ENCODE measurements around the gene APMAP.

APMAP gene

DNA sequence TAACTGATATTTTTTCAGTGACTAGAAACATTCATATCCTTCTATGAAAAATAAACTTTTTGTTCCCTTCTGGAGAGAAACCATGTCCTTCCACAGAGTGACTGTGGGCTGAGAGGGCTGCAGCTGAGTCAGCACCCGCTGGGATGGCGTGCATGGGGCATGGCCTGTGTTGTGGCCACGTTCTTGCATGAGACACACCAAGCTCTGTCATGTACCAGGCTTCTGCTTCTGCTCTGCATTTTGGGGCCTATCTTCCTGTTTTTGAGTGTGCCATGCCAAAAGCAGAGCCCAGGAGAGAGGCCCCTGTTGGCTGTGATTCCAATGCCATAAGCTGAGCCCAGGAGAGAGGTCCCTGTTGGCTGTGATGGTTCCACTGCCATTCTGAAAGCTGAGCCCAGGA, 10.8 kb downstream of the APMAP start:
- H2AFZ ChIP-seq (ENCODE audit: low read depth, low read length): no peak overlapping the region
- peaks cover 52% of the 10 kb centered on the region for H3K36me3 ChIP-seq (replicated peaks; ENCODE audit: low read depth, low read length)
- no peak overlapping the region for H3K27ac ChIP-seq (ENCODE audit: low read length)
- H3K4me3 ChIP-seq (ENCODE audit: low read length): no peak overlapping the region
- H3K79me2 ChIP-seq (ENCODE audit: low read length): peaks cover 47% of the 10 kb centered on the region
- no peaks in the 10 kb centered on the region for H3K27me3 ChIP-seq (ENCODE audit: low read depth, low read length)
- H3K4me1 ChIP-seq (ENCODE audit: low read length): no peaks in the 10 kb centered on the region
- peaks cover 1% of the 10 kb centered on the region; the same call in 1 of the 2 replicates for H3K9me3 ChIP-seq (ENCODE audit: insufficient read depth, low read length)
- no peak overlapping the region for H3K4me2 ChIP-seq (ENCODE audit: low read length)
- H3K9ac ChIP-seq (ENCODE audit: low read length): no peak overlapping the region
- TF ChIP-seq EZH2phosphoT487 (IDR thresholded peaks at IDR 0.05; ENCODE audit: low read depth) (no peak), CTCF (IDR thresholded peaks at IDR 0.05; ENCODE audit: low read depth, low read length) (no peak)
- H4K20me1 ChIP-seq (ENCODE audit: insufficient read depth, low read length): 0 out of 2 replicates have a peak, but pooled peaks cover 6% of the 10 kb centered on the region

DNA sequence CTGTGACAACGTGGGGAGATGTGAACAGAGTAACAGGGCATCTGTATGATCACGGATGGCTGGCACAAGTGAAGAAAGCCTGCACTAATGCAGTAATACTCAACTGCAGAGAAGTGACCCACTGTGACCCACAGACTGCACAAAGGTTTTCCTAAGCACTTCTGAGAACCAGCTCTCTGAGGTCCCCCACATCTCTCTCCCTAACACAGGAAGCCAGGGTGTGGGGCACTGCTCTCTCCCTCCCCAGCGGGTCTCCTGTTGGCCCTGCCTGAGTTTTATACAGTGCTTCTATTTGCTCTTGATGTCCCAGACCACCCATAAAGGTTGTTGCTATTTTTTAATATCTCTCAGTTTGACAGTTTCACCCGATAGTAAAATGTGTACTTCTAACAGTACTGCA, 11.3 kb downstream of the APMAP start:
- TF ChIP-seq CTCF (IDR thresholded peaks at IDR 0.05; ENCODE audit: low read depth, low read length) (no peak), EZH2phosphoT487 (IDR thresholded peaks at IDR 0.05; ENCODE audit: low read depth) (no peak)
- peaks cover 46% of the 10 kb centered on the region for H3K79me2 ChIP-seq (ENCODE audit: low read length)

GRCh38 chr20:24980291-24981053, 12.1 kb downstream of the APMAP start:
- TF ChIP-seq CTCF (IDR thresholded peaks at IDR 0.05; ENCODE audit: low read depth, low read length) (no peak), EZH2phosphoT487 (IDR thresholded peaks at IDR 0.05; ENCODE audit: low read depth) (no peak)
- Histone ChIP-seq H3K4me3 (ENCODE audit: low read length) (no peak overlapping the region), H3K36me3 (replicated peaks; ENCODE audit: low read depth, low read length) (peaks cover 65% of the 10 kb centered on the region)

More for the DNA sequence above, 11.3 kb downstream of the APMAP start:
- H3K27ac ChIP-seq (ENCODE audit: low read length): no peak overlapping the region
- H4K20me1 ChIP-seq (ENCODE audit: insufficient read depth, low read length): 0 out of 2 replicates have a peak, but pooled peaks cover 6% of the 10 kb centered on the region
- H3K4me1 ChIP-seq (ENCODE audit: low read length): no peaks in the 10 kb centered on the region
- H3K36me3 ChIP-seq (replicated peaks; ENCODE audit: low read depth, low read length): peaks cover 57% of the 10 kb centered on the region
- no peak overlapping the region for H3K4me3 ChIP-seq (ENCODE audit: low read length)
- H3K27me3 ChIP-seq (ENCODE audit: low read depth, low read length): no peaks in the 10 kb centered on the region
- H3K9ac ChIP-seq (ENCODE audit: low read length): no peak overlapping the region
- H3K4me2 ChIP-seq (ENCODE audit: low read length): no peak overlapping the region
- H3K9me3 ChIP-seq (ENCODE audit: insufficient read depth, low read length): peaks cover 6% of the 10 kb centered on the region
- H2AFZ ChIP-seq (ENCODE audit: low read depth, low read length): no peak overlapping the region

DNA sequence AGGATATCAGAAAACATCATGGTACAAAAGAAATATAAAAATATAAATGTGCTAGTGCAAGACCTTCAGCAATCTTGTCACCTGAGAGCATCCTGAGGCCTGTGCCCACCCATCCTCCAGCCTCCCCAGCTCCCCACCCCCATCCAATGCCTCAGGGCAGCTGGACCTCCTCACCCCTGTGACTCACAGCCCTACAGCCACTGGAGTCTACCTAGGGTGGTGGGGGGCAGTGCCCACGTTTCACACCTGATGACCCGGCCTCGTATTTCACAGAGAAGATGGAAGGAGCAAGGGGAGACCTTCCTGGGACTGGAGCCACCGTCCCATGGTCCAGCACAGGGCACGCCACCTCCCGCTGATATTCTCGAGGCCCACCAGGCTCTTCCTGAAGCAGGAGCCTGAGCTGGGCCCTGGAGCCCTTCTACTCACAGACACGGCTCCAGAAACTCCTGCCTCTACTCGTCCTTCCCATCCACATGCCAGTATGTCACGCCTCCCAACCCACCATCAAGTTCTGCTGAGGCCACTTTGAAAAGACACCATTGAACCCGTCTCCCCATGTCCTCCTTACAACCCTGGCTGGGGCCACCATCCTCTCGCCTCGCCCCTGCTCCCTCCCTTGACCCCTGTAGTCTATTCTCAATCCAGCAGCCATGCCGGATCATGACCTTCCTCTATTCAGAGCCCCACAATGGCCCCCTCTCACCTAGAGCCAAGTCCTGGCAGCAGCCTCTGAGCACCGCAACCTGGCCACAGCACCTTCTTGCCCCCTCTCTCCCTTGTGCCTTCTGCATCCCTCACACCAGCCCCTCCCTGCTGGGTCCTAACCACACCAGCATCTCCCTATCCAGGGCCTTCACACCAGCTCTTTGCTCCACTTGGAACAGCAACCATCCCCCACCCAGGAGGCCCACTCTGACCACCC, 13.3 kb downstream of the APMAP start:
- no peaks in the 10 kb centered on the region for H3K27me3 ChIP-seq (ENCODE audit: low read depth, low read length)
- H3K36me3 ChIP-seq (replicated peaks; ENCODE audit: low read depth, low read length): peaks cover 65% of the 10 kb centered on the region
- no peak overlapping the region for H3K27ac ChIP-seq (ENCODE audit: low read length)
- H3K79me2 ChIP-seq (ENCODE audit: low read length): peaks cover 27% of the 10 kb centered on the region
- no peak overlapping the region for H3K4me2 ChIP-seq (ENCODE audit: low read length)
- no peaks in the 10 kb centered on the region for H4K20me1 ChIP-seq (ENCODE audit: insufficient read depth, low read length)
- H3K4me3 ChIP-seq (ENCODE audit: low read length): no peak overlapping the region
- peaks cover 9% of the 10 kb centered on the region for H3K9me3 ChIP-seq (ENCODE audit: insufficient read depth, low read length)
- H3K9ac ChIP-seq (ENCODE audit: low read length): no peak overlapping the region
- TF ChIP-seq CTCF (IDR thresholded peaks at IDR 0.05; ENCODE audit: low read depth, low read length): no peak
- no peak for TF ChIP-seq EZH2phosphoT487 (IDR thresholded peaks at IDR 0.05; ENCODE audit: low read depth)
- no peak overlapping the region for H2AFZ ChIP-seq (ENCODE audit: low read depth, low read length)
- H3K4me1 ChIP-seq (ENCODE audit: low read length): no peaks in the 10 kb centered on the region

More at GRCh38 chr20:24980291-24981053, 12.1 kb downstream of the APMAP start:
- no peak overlapping the region for H2AFZ ChIP-seq (ENCODE audit: low read depth, low read length)
- no peak overlapping the region for H3K9ac ChIP-seq (ENCODE audit: low read length)
- peaks cover 9% of the 10 kb centered on the region for H3K9me3 ChIP-seq (ENCODE audit: insufficient read depth, low read length)
- no peaks in the 10 kb centered on the region for H3K4me1 ChIP-seq (ENCODE audit: low read length)
- H4K20me1 ChIP-seq (ENCODE audit: insufficient read depth, low read length): 0 out of 2 replicates have a peak, but pooled peaks cover 6% of the 10 kb centered on the region
- H3K4me2 ChIP-seq (ENCODE audit: low read length): no peak overlapping the region
- H3K27me3 ChIP-seq (ENCODE audit: low read depth, low read length): no peaks in the 10 kb centered on the region
- no peak overlapping the region for H3K27ac ChIP-seq (ENCODE audit: low read length)
- peaks cover 39% of the 10 kb centered on the region for H3K79me2 ChIP-seq (ENCODE audit: low read length)

Measured in OCI-LY3 (cell line).